ACC112 (cell line): ENCODE results near the gene MAD1L1.

Experiments
- H2AFZ ChIP-seq: fragments of 200-600 bp; sonication (generic); one replicate; pipeline ENCODE4 v1.6.0; 2017; ENCODE audit warnings: antibody characterized with exemption, low read length; ENCODE audit not compliant: unreplicated experiment
- H3K27ac ChIP-seq: fragments of 200-600 bp; sonication (generic); 2 replicates; pipeline ENCODE4 v1.5.1; 2014; ENCODE audit warnings: low read depth, mild to moderate bottlenecking, antibody characterized with exemption, low read length, moderate library complexity
- H3K27me3 ChIP-seq: fragments of 200-600 bp; sonication (generic); 2 replicates; pipeline ENCODE4 v1.6.1; 2014; ENCODE audit warnings: mild to moderate bottlenecking, antibody characterized with exemption, low read length, moderate library complexity, mixed read lengths; ENCODE audit not compliant: insufficient read depth
- H3K36me3 ChIP-seq: fragments of 200-600 bp; sonication (generic); 2 replicates; pipeline ENCODE4 v1.6.1; 2016; ENCODE audit warnings: mild to moderate bottlenecking, antibody characterized with exemption, low read length, moderate library complexity, mixed read lengths; ENCODE audit not compliant: insufficient read depth
- H3K4me1 ChIP-seq: fragments of 200-600 bp; sonication (generic); one replicate; pipeline ENCODE4 v1.6.1; 2016; ENCODE audit warnings: low read length, mixed read lengths; ENCODE audit not compliant: insufficient read depth, unreplicated experiment, control insufficient read depth
- H3K4me3 ChIP-seq: fragments of 200-600 bp; sonication (generic); 2 replicates; pipeline ENCODE4 v1.5.1; 2014; ENCODE audit warnings: mild to moderate bottlenecking, low read depth, low read length
- H3K79me2 ChIP-seq: fragments of 200-600 bp; sonication (generic); one replicate; pipeline ENCODE4 v1.6.0; 2016; ENCODE audit warnings: low read length; ENCODE audit not compliant: control insufficient read depth, unreplicated experiment, insufficient read depth

Gene MAD1L1

DNA sequence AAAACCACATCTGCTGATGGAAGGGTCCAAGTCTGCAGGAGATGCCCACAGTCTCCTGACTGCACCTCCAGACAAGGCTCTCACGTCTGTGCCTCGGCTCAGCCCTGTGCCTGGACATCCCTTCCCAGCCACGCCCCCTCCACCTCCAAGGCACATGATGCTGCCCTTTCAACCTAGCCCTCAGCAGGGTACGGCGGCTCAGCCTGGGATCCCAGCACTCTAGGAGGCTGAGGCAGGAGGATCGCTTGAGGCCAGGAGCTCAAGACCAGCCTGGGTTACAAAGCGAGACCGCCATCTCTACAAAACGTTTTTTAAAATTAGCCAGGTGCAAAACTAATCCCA is 14.3 kb downstream of the MAD1L1 start:
- no peaks in the 10 kb centered on the region for H3K79me2 ChIP-seq
- no peak overlapping the region for H3K27ac ChIP-seq
- no peak overlapping the region for H3K4me3 ChIP-seq
- H3K36me3 ChIP-seq = peaks cover 10% of the 10 kb centered on the region; the same call in 1 of the 2 replicates
- no peaks in the 10 kb centered on the region for H3K27me3 ChIP-seq
- no peak overlapping the region for H2AFZ ChIP-seq
- no peaks in the 10 kb centered on the region for H3K4me1 ChIP-seq

DNA sequence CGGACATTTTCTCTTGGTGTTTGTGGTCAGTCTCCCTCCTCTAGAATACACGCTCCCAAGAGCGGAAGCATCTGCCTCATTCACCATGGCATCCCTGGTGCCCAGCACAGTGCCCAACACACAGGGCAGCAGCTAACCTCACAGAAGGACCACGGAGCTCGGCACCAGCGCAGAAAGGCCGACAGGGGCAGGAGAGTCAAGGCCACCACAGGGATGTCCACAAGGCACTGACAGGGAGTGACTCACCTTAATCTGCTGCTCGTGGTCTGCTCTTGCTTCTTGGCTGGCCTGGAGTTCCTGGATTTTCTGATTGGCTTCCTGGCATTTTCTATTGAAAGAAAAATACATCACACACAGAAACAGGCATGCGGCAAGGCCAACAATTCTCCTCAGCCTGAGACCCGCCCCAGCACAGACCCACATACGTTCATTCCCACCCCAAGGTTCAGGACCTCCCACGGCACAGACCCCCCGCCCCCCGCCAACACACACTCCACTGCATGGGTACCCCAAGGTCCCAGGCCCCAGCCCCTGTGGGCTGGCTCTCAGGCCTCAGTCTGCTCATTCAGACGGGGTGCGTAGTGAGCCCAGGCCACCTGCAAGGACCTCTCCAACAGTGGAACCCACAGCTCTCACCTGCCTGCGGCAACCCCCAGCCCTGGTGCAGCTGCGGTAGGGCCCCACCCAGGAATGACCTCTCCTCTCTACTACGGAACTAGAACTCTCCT is 14.9 kb downstream of the MAD1L1 start:
- H2AFZ ChIP-seq = no peak overlapping the region
- H3K36me3 ChIP-seq = peaks cover 10% of the 10 kb centered on the region; the same call in 1 of the 2 replicates
- no peaks in the 10 kb centered on the region for H3K27me3 ChIP-seq
- H3K27ac ChIP-seq = no peak overlapping the region
- H3K4me3 ChIP-seq = no peak overlapping the region
- no peaks in the 10 kb centered on the region for H3K79me2 ChIP-seq
- no peaks in the 10 kb centered on the region for H3K4me1 ChIP-seq

DNA sequence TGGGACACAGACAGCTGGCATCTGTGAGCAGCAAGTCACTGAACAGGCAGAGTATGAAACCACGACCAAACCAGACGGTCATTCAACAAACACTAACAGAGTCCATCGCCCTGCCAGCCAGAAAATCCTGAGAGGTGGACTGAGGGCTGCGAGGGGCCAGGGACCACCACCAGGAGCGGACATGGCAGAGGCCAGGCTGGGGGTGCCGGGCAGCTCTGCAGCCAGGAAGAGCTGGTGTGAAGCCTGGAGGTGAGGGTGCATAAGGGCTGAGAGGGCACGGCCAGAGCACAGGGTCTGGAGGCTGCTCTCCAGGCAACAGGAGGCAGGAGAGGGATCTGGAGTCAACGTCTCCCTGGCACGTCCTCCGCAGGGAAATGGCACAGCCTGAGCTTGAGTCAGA is 15.5 kb downstream of the MAD1L1 start:
- H3K36me3 ChIP-seq = peaks cover 15% of the 10 kb centered on the region; the same call in 1 of the 2 replicates
- no peaks in the 10 kb centered on the region for H3K79me2 ChIP-seq
- no peaks in the 10 kb centered on the region for H3K27me3 ChIP-seq
- no peaks in the 10 kb centered on the region for H3K4me1 ChIP-seq
- no peak overlapping the region for H3K27ac ChIP-seq
- no peak overlapping the region for H3K4me3 ChIP-seq
- H2AFZ ChIP-seq = no peak overlapping the region

GRCh38 chr7:2215851-2216250 is 16.9 kb downstream of the MAD1L1 start:
- Histone ChIP-seq H3K36me3 (peaks cover 15% of the 10 kb centered on the region; the same call in 1 of the 2 replicates), H3K27ac (no peak overlapping the region), H3K27me3 (no peaks in the 10 kb centered on the region), H3K4me1 (no peaks in the 10 kb centered on the region), H2AFZ (no peak overlapping the region), H3K79me2 (no peaks in the 10 kb centered on the region), H3K4me3 (no peak overlapping the region)

DNA sequence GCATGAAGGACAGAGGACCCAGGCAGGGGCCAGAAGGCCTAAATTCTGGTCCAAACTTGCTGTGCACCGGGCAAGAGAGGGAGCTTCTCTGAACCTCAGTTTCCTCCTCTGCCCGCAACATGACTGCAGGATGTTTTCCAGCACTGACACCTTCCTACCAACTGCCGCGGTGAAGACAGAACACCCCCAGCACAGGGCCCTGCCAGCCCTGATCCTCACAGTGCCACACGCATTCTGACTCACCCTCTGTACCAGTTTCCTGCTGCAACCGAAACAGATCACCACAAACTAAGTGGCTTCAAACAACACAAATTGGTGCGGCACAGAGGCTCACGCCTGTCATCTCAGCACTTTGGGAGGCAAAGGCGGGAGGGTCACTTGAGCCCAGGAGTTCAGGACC is 18.1 kb downstream of the MAD1L1 start:
- Histone ChIP-seq H2AFZ (no peak overlapping the region), H3K4me3 (no peak overlapping the region), H3K27me3 (no peaks in the 10 kb centered on the region), H3K27ac (no peak overlapping the region), H3K4me1 (no peaks in the 10 kb centered on the region), H3K36me3 (peaks cover 15% of the 10 kb centered on the region; the same call in 1 of the 2 replicates), H3K79me2 (no peaks in the 10 kb centered on the region)

DNA sequence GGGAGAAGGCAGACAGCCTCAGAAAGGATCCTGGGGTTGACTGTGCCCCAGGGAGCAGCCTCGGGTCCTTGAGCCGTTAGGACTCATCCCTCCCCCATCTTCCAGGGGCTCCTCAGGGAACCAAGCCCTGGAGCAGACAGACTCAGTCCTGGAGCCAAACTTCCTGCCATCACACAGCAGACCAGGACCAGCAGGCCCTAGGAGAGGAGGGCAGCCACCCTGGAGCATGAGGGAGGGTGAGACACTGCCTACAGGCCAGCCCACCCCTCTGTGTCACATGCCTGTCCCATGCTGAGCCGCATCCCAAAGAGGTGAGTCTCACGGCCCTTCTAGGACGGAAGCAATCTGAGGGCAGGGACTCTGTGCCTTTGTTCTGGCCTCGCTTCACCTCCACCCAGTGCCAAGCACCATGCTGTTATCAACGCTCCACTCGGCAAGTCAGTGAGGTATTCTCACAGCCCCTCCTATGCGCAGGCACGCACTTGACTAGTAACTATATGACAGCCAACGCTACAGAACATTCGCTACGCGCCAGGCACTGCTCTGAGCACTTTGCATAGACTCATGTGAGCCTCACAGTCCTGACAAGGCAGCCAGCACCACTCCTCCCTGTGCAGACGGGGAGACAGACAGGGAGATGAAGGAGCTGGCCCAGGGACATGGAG is 19.1 kb downstream of the MAD1L1 start:
- Histone ChIP-seq H3K36me3 (peaks cover 15% of the 10 kb centered on the region; the same call in 1 of the 2 replicates), H3K79me2 (no peaks in the 10 kb centered on the region), H3K27me3 (no peaks in the 10 kb centered on the region), H3K4me3 (no peak overlapping the region), H2AFZ (no peak overlapping the region), H3K4me1 (no peaks in the 10 kb centered on the region), H3K27ac (no peak overlapping the region)

DNA sequence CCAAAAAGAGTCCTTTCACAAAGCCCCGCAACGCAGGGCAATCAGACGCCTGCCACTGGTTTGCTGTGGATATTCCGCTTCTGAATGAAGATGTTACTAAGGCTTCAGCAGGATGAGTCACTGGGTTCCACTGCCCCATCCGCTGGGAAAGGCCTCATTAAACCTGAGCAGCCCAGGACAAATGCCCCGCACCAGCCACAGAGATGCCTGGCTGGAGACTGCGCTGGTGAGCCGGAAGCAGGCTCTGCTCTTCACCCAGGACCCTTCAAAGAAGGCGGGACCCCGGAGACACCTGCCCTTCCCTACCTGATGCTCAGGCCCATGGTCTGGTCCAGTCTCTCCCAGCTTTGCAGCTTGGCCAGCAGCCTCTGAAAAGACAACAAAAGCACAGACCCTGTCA is 19.8 kb downstream of the MAD1L1 start:
- H3K4me3 ChIP-seq = no peak overlapping the region
- H2AFZ ChIP-seq = no peak overlapping the region
- H3K4me1 ChIP-seq = no peaks in the 10 kb centered on the region
- no peak overlapping the region for H3K27ac ChIP-seq
- no peaks in the 10 kb centered on the region for H3K79me2 ChIP-seq
- no peaks in the 10 kb centered on the region for H3K27me3 ChIP-seq
- peaks cover 15% of the 10 kb centered on the region; the same call in 1 of the 2 replicates for H3K36me3 ChIP-seq

DNA sequence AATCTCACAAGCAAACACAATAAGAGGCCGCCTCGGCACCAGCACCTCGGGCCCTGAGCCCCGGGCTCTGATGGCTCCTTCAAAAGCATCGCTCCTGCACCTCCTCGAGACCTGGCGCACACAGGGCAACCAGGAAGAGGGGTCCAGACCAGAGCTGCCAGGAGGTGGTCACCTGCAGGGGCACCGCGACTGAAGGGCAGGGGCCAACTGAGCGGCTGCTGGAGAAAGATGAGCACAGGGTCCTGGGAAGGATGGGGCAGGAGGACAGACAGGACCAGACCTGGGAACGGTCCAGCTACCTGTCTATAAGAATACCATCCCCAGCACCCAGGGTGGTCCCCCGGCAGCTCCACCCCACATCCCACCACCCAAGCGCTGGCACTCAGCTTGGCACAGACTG is 20.8 kb downstream of the MAD1L1 start:
- Histone ChIP-seq H3K36me3 (peaks cover 15% of the 10 kb centered on the region; the same call in 1 of the 2 replicates), H3K27ac (no peak overlapping the region), H3K4me1 (no peaks in the 10 kb centered on the region), H3K4me3 (no peak overlapping the region), H2AFZ (no peak overlapping the region), H3K79me2 (no peaks in the 10 kb centered on the region), H3K27me3 (no peaks in the 10 kb centered on the region)

DNA sequence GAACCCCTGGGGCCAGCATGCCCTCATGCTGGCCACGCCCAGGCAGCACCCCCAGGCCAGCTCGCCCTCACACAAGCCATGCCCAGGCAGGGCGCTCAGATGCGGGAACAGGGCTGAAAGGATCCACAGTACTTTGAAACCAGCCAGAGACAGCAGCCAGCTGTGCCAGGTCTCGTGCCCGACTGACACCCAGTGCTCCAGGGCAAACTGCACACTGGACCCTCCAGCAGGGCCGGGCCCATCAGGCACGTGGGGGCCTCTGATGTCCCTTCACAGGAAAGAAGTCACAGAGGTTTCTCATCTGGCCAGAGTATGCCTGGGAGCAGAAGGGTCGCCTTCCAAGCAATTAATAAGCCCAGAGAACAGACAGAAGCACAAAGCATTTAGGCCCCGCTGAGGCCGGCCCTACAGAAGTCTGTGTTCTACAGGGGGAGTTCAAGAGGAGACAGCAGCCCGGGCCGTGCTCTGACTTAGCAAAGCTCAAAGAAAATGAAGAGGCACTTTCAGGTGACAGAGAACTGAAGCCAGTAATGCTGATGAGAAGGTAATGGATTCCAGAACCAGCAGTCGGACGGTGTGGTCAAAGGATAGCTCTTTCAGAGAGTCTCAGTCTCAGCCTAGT is 21.4 kb downstream of the MAD1L1 start:
- H3K79me2 ChIP-seq = no peaks in the 10 kb centered on the region
- H3K4me1 ChIP-seq = no peaks in the 10 kb centered on the region
- H3K27me3 ChIP-seq = no peaks in the 10 kb centered on the region
- H3K27ac ChIP-seq = no peak overlapping the region
- H3K36me3 ChIP-seq = peaks cover 15% of the 10 kb centered on the region; the same call in 1 of the 2 replicates
- no peak overlapping the region for H3K4me3 ChIP-seq
- no peak overlapping the region for H2AFZ ChIP-seq

DNA sequence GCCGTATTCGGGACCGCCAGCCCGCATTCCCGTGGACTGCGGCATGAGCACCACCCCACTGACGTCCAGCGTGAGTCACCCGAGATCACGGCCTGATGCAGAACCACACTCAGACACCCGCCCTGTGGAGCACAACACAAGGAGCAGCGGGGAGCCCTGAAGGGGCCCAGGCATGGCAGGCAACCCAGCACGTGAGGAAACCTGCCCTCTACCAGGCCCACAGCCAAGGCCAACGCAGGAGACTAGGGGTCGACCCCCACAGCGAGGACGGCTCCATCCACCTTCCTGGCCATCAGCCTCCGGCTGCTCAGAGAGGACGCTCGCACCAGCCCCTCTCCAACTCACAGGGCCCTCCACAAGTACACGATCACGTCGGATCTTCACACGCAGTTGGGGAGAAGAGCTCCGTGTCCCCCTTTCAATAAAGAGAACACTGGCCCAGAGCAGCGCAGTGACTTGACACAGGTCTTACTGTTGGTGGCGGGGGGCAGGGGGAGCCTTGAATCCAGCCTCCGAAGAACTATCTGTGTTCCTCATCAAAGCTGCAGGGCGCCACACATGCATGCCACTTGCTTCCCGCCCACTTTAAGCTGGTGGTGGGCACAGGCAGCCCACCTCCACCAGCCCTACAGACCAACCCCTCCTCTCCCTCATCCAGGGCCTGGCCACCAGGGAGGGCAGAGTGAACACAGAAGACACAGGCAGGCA is 22.0 kb downstream of the MAD1L1 start:
- H3K27me3 ChIP-seq = no peaks in the 10 kb centered on the region
- peaks cover 15% of the 10 kb centered on the region; the same call in 1 of the 2 replicates for H3K36me3 ChIP-seq
- H3K27ac ChIP-seq = no peak overlapping the region
- H3K4me3 ChIP-seq = no peak overlapping the region
- no peak overlapping the region for H2AFZ ChIP-seq
- no peaks in the 10 kb centered on the region for H3K79me2 ChIP-seq
- H3K4me1 ChIP-seq = no peaks in the 10 kb centered on the region
